Embryonic facial prominence (tissue), 1 donor: ENCODE measurements around the gene PLEKHM3.
"Not testable (repeated sequence)": the region's sequence is repeated elsewhere in the genome, so short reads cannot be mapped to it uniquely, and the experiment has no call there.

Experiments
- DNase-seq: peaks from one replicate; pipeline ENCODE4 v3.0.0-alpha.2; 2016; ENCODE audit errors: extremely low spot score

PLEKHM3 gene

DNA sequence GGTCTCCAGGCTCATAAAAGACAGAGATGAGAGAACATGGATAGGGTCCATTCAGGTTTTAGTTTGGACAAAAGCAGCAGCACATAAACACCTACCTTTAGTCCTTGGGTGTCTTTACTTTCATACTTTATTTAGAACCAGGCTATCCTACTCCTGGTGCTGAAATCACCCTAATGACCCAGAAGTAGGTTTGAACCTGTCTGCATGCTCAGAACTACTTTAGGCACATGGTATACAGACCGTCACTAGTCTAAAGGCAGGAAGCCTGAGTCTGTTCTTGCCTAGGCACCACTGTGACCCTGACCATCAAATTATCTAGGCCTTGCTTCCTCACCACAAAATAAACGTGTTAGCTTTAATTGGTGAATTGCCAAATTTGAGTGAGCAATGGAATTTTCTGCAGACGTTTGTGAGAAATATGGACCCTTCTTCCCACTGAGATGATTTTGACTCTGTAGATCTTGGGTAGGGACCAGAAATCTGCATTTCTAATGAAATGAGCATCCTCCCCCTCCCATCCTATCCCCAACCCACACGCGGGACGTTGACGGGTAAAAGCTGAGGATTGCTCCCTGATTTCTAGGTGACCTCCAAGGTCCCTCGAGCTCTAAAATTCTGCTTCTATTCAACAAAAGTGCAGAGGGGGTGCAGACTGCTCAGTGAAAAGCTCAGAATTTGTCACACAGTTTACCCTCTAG lies 75.1 kb downstream of the PLEKHM3 start:
- DNase-seq = no peak

DNA sequence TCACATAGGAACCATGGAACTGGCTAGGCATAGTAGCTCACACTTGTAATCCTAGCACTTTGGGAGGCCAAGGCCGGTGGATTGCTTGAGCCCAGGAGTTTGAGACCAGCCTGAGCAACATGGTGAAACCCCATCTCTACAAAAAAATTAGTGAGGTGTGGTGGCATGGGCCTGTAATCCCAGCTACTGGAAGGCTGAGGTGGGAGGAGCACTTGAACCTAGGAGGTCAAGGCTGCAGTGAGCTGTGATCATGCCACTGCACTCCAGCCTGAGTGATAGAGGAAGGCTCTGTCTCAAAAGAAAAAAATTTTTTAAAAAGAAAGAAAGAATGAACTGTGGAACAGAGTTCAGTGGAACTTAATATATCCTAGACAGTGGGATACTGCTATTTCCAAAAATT lies 76.1 kb downstream of the PLEKHM3 start:
- not testable (repeated sequence) for DNase-seq

DNA sequence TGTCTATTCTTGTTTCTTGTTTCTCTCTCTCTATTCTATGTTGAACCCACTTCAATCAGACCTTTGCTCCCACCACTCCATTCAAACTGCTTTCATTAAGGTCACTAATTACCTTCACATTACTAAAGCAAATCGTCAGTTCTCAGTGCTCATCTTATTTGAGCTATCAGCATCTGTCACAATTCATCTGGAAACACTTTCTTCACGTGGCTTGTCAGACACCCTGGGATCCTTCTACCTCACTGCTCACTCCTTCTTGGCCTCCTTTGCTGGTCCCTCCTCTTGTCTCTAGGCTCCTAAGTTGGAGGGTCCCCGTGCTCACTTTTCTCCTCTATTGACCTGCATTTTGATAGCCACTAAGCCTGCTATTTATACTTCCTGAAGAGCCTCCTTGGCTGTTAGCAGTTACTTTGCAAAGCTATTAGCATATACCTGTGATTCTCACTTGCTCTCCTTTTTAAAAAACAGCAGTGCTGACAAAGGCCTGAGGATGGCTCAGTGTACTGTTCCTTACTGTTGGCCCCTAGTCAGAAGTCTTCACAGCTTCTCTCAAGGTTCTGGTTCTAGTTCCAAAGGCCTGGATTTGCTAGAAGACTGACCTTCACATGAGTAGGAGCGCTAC lies 80.2 kb downstream of the PLEKHM3 start:
- DNase-seq = no peak

DNA sequence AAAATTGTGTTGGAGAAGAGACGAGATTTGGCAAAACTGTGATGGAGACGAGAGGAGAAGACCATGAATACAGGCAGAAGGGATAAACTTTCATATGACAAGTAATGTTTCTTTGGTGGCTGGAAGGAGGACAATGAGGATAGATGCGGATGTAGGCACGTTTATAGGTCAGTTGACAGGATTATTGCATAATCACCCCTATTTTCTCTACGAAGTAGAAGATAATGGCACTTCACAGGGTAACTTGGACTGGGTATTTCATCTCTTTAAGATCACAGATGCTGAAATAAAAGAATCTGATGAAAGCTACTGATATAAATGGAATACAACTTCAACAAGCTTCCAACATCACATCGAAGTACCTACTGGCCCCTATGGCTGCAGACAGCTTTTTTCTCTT lies 81.0 kb downstream of the PLEKHM3 start:
- no peak for DNase-seq

DNA sequence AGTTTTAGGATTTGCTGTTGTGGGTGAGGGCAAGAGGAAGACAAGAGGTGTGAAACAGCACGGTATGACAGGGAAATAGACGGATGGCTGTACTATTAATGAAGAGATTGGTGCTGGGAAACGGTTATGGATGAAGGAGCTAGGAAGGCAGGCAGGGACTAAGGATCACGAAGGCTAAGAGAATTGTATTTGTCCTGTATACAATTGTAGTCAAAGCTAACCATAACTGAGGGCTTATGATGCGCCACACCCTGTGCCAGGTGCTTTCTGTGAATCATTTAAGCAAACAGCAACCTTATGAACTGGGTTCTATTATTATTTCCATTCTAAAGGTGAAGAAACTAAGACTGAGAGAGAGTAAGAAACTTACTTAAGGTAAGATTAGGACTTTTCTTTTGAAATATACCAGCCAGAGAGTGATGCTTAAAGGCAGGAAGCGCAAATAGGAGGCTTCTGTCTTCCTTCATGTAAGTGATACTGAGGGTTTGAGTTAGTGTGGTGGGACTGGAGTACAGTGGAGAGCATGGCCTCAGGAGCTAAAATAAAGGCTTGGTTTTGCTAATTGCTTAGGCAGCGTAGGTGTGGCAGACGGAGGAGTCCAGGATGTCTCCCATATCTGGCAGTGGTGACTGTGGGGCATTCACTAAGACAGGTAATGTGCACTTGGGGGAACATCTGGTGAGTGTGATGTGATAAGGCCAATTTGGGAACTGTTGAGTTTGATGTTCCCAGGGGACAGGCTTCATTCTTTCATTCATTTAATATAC lies 85.8 kb downstream of the PLEKHM3 start:
- DNase-seq = no peak

DNA sequence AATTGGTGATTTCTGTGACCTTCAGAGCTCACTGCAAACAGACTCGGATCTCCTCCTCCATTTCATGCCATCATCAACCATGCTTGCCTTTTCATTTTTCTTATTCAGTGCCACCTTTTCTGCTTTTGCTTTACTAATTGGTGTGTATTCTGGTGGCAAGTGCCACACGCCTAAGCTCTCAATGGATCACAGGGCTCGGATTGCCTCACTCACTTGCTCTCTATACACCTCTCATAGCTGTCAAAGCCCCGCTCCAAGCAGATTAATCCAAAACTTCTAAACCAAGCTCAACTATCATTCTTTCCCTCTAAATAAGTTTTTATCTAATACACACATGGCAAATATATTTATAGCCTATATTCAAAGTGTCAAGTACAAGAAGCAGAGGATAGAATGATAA lies 86.4 kb downstream of the PLEKHM3 start:
- DNase-seq = no peak

DNA sequence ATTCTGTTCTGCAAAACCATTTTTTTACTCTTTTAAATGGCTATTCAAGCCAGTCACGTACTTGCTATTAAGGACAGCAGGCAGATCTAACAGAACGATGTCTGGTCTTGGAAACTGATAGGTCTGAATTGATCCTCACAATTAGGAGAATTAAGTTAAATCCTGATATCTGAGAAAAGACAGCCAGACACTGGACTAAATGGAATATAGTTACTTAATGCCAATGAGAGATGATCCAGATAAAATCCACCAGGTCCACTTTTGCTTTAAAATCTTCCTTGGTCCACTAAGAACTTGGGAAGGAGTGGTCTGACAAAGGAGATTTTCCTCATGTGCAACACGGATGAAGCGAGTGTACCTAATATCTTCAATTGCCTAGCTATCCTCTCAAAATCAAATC lies 86.9 kb downstream of the PLEKHM3 start:
- no peak for DNase-seq

DNA sequence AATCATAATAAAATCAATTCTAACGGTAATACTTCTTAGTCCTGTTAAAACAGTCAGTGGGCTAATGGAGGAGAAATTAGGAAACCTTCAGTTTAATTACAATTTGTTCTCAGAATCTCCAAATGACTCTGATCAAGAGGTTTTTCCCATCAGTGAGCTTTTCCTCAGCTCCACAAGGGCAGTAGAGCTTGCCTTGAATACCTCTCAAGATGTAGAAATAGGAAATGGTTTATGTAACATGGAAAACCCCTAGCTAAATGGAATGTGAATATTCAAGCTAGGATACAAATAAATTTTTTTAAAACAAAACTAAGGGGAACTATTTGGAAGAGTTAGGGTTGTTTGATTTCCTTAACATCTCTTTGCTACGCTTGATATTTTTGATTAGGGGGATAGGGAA lies 87.5 kb downstream of the PLEKHM3 start:
- DNase-seq = no peak

DNA sequence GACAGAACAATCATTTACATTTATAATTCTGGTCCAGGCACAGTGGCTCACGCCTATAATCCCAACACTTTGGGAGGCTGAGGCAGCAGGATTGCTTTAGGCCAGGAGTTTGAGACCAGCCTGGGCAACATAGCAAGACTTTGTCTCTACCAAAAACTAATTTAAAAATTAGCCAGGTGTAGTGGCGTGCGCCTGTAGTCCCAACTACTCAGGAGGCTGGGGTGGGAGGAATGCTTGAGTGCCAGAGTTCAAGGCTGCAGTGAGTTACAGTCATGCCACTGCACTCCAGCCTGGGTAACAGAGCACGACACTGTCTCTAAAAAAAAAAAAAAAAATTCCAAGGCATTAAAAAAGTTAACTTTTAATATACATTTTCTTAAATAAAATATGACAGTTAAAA lies 88.1 kb downstream of the PLEKHM3 start:
- DNase-seq = no peak

DNA sequence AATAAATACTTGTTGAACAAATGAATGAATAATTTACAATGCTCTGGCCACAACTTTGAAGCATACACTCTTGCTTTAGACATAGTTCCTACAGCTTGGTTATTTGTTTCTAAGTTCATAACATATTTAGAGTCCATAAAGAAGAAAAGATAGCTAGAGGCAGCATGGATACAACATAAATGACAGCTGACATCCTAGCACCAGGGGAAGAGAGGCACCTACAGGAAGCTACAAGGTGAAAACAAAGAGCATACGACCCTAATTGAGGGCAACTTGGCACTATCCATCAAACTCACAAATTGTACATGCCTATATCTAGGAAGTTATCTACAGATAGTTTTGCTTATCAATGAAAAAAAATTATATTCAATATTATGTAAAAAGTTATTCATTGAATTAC lies 88.9 kb downstream of the PLEKHM3 start:
- DNase-seq = no peak

DNA sequence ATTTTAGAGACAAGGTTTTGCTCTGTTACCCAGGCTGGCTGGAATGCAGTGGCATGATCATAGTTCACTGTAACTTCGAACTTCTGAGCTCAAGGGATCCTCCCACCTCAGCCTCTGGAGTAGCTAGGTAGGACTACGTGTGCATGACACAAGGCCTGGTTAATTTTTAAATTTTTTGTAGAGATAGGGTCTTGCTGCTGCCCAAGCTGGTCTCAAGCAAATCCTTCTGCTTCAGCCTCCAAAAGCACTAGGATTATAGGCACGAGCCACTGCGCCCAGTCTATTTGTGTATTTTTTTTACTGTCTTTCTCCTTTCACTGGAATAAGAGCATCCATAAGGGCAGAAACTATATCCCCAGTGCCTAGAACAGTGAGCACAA lies 89.3 kb downstream of the PLEKHM3 start:
- no peak for DNase-seq

DNA sequence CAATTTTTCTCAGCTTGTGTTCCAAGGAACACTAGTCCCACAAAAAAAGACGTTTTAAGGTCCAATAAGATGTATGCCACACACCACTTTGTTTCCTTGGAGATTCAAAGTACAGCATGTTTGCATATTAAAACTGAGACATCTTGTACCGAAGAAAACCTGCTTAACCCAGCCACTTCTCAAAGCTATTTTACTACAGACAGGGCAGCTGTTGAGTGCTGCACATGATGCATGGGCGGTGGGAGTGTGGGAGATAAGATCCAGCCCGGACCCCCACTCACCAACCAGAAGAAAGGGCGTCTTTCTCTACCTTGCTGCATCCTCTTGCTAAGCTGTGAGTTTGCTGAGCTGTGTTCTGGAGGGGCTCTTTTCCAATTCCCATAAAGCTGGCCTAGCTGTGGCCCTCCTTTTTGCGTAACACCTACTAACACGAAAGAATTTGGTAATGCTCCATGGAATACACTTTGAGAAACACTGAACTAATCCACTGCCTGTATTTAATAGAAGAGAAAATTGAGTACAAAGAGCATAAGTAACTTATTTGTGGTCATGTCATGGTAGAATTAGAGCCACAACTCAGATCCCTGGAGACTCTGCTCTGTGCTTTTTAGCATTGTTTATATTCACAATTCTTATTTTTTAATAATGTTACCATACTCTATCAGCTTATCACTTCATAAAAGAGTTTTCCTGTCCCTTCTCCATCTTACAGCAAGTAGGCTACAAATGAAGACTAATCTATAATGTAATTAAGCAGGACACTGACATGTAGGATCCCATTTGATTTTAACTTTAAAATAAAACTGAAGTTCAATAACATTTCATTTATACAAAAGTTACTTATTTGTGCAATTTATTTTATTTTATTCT lies 90.0 kb downstream of the PLEKHM3 start:
- no peak for DNase-seq

DNA sequence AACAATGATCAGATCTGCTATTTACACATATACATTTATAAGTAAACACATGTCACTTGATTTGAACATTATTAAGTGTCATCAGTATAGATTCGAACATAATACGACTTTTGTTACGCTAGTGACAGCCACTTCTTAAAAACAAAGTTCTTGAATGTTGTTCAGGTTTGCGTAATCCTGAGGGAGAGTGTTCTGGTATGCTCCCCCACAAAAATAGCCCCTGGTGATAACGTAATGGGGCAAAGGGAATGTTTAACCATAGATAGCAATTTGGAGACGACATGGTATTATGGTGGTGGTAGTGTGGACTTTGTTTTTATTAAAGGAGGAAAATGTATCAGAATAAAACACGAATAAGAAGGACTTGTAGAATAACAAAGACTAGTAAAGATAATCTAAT lies 90.6 kb downstream of the PLEKHM3 start:
- DNase-seq = no peak

DNA sequence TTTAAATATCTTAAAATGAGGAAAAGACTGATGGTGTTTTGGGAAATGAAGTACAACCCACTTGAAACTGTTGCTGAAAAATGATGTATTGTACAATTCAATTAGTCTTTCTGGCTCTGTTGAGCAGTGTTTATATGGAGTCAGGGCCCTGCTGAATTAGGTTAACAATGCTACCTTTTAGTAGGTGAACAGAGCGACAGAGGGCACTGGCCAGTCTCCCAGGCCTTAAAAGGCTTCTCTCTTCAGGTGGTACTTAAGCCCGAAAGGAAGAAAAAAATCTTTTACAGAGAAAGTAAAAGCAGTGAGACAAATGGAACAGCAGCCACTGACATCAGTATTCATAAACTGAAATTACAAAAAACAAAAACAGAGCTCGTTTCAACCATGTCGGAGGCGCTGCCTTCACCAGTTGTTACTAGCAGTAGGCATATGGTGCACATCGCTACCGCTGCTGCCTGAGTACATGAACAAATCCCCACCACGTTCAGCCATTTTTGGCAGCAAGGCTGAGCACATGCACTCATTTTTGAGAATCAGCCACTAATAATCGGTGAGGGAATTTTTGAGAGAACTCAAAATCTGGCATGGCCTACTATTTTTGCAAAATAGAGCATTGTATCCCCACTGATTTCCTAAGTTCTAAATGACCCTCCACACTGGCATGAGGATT lies 91.8 kb downstream of the PLEKHM3 start:
- no peak for DNase-seq

DNA sequence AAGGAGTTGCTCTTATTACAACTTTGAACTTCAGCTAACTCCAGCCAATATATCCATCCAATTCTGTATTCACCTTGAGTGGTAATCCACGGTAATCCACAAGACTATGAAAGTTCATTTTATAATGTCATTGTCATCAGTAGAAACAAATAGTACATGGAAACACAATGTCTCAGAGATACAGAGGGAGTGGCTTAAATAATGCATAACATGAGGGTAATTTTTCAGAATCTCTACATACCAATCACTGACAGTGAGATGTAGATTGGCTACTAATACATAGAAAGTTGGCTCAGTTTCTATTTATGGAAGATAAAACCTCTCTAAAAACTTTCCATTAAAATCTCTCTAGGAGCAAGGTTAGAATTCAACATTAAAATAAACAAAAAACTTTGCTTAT lies 93.2 kb downstream of the PLEKHM3 start:
- no peak for DNase-seq

DNA sequence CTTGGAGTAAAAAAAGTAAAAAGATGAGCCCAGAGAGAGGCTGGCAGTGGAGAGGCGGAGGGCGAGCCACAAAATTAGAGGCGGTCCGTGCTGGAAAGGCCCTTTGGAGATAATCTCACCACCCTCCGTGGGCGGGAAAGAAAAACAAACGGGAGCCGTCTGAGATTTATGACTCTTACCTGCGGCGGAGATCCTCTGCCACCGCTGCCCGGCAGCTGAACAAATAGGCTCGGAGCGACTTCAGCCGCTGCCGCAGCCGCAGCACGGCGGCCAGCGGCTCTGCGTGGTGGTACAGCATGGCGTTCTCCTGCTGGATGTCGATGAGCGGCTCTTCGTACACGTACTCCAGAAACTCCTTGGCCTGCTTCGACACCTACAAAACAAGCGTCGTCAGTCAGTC lies 94.6 kb downstream of the PLEKHM3 start:
- DNase-seq = no peak

DNA sequence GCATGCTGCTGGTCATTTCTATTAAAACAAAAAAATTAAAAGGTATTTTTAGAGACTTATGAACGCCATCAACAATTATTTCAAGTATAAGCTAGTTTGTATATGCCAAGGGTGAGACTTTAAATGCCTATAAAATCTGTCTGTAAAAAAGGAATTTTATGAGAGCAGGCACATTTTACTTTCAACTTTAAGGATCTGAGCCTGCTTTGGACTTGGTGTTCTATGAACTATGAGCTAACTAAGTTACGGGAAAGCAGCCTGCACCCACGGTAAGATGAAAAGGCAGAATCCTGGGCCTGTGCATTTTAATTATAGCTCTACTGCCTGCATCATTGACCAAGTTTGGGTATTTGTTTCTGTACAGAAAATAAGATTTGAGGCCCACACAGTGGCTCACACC lies 95.4 kb downstream of the PLEKHM3 start:
- DNase-seq = no peak

DNA sequence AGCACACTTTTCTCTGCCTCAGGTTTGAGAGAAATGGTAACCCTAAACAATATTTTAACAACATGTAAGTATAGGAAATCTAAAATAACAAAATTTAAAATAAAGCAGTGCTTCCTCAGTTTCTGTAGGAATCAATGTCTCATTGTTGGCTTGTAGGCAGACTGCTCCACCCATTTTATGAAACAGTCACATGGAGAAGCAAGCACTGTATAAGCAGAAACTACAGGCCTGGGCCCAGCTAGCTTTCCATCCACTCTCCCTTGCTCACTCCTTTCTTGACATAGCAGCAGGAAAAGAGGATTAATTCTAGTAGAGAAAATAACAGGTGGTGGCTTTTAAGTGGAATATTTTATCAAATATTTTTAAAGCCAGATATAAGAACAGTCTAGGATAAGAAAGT lies 97.2 kb downstream of the PLEKHM3 start:
- DNase-seq = no peak

DNA sequence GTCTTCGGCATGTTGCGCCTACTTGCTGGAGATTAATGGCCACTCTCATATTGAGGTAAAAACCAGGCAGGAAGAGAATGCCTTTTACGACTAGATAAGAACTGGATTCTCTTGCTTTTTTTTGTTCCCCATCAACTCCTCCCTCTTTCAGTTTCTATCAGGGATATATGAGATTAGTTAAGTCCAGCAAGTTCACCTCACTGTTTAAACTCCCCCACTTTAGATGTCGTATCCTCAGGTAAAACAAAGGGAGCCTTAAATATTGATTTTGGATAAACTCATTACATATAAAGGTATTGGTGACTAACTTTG lies 98.4 kb downstream of the PLEKHM3 start:
- DNase-seq = no peak

DNA sequence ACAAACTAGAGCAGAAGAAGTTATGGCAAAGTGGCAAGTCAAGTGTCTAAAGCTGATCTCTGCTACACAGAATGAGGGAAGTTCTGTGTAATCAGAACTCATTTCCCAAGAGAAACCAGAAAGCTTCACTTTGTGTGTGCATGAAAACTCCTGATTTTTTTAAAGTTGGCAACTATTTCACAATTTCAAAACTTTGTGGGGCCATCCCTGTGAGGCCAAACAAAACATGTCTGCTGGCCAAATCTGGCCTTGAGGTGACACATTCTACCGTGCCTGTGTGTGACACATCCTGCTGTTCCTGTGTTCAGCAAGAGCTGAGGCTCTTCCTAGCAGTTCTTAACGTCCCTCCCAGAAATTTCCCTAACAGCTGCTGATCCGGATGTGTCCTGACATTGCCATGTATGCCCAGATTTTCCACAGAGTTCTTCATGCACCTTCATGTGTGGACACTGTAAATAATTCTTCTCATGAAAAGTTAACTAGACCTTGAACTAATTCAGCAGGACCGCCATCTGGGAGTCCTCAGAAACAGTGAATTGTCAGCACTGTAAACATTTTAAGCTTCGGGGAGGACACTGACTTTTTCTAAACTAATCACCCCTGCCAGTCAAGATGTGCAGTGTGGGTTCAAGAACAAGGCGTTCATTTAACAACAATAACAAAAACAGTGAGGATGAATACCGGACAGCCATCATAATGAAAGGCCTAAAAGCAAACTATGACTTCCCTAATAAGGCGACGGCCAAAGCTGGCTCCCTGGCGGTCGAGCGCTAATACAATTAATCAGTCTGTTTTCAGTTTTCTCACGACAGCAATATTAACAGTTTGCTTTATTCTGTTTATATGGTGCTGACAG lies 99.0 kb downstream of the PLEKHM3 start:
- no peak for DNase-seq

DNA sequence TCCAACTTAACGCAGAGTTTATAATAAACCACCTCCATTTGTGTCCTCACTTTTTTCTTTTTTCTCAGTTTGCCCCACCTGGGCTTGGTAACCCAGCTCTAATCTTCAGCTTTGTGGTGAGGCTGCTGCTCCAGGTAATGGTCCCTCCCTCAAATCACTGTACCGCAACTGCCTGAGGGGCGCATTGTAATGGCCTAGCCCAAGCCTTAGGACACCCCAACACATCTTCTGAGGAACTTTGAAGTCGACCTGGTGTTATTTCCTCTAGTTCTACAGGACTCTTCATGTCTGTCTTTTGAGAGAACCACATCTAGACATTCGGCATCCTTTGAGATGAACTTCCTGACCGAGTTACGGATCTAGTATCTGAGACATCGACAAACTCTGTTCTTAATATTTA lies 99.7 kb downstream of the PLEKHM3 start:
- DNase-seq = no peak
